DMS 273 (cell line): ENCODE data around the gene CRYBA4.

Experiments used
- DNase-seq: peaks from one replicate; lab custom pipeline; 2025; ENCODE audit not compliant: unreplicated experiment; lab: John Stamatoyannopoulos, UW

Gene CRYBA4

DNA sequence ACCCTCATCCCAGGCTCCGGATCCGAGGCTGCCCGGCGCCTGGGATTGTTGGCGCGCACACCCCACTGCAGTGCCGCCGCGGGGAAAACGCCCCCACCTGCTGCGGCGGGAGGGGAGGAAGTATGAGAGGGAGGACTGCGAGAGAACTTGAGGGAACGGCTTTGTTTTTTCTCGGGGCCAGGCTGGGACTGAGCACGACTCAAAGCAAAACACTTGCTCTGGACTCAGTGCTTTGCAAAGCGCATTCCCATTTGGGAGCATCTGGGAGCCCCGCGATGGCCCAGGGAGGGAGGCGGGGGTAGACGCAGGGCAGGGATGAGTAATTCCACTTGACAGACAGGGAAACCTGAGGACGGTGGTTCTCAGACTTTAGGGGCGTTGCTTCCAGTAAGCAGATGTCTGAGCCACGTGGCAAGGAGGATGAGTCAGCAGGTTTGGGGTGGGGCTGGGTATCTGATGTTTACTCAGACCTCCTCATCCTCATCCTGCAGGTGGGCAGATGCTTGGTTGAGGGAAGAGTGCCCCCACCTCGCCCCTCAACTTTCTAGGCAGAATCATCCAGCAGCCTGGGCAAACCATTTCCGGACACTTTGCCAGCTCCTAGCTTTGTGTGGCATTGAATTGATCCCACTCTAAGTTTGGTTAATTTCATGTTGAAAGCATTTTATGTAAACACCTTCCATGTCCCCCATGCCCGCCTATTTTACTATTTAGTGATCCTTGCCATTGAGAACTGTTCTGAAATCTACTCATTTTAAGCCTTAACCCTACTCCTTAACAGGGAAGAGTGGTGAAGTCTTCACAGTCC is 37.1 kb downstream of the CRYBA4 start:
- DNase-seq: peak; percentile 95

GRCh38 chr22:26660356-26660755 is 38.6 kb downstream of the CRYBA4 start:
- no peak for DNase-seq

GRCh38 chr22:26660961-26661578 is 39.3 kb downstream of the CRYBA4 start:
- no peak for DNase-seq

- DNase-seq: no peak
Measured at GRCh38 chr22:26662160-26662559, 40.4 kb downstream of the CRYBA4 start.

DNA sequence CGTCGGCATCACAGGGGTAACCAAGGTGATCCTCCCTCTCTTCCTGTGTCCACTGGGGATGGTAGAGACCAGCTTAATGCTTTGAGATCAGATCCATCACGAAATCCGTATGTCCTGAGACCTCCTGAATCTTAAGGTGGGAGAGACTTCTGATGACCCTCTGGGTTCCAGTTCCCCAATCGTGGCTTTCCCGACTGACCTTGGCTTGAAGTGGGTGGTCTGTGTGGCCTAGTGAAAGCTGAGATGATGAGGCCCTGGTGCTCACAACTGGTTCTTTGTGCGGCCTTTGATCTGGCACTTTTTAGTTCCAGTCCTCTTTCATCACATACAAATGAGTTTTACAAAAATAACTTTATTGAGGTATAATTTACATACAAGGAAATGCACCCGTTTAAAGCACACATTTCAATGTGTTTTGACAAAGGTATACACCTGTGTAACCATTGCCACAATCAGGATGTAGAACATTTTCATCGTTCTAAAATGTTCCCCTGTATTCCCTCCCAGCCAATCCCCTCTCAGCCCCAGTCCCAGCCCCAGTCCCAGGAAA is 41.7 kb downstream of the CRYBA4 start:
- DNase-seq: no peak

DNA sequence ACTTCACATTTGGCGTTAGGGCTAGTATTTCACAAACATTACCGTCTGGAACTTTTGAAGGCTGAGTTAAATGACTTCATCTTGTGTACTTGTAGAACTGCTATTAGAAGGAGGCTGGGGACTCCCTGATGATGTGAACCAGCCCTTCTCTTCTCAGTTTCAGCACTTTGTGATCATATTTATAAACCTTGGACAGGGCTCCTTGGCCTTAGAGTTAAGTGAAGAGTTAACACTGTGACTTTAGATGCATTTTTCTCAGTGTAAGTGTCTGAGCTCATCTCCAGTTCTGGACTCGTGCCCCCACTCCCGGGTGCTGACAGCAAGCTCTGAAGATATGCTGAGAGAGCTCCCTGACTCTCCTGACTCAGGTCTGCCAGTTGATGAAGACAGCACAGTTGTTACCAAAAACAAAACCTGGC is 44.1 kb downstream of the CRYBA4 start:
- DNase-seq: no peak

GRCh38 chr22:26667140-26667539 is 45.4 kb downstream of the CRYBA4 start:
- DNase-seq: peak; percentile 66

GRCh38 chr22:26669060-26669481 is 47.3 kb downstream of the CRYBA4 start:
- peak; percentile 95 for DNase-seq

DNA sequence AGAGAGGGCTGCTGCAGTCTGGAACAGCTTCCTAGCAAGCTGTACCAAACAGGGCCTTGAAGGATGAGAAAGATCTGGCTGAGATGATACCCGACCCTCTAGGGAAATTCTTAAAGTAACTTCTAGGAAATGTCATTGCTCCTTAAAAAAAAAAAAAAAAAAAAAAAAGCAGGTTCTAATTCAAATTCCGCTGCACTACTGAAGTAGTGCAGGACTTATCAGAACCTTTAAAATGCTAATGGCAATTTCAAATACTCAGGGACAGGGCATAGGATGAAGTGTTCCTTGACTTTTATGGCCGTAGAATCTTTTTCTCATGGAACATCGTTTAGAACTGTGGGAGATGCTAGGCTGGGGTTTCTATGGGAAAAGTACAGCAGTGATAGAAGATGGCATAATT is 48.7 kb downstream of the CRYBA4 start:
- no peak for DNase-seq

GRCh38 chr22:26671317-26672059 is 49.7 kb downstream of the CRYBA4 start:
- peak; percentile 45 for DNase-seq

- DNase-seq: no peak
Measured at GRCh38 chr22:26672060-26672471, 50.3 kb downstream of the CRYBA4 start.

- DNase-seq: peak; percentile 97
Measured at GRCh38 chr22:26672590-26673468, 51.1 kb downstream of the CRYBA4 start.

GRCh38 chr22:26673486-26673885 is 51.7 kb downstream of the CRYBA4 start:
- no peak for DNase-seq

GRCh38 chr22:26674211-26675190 is 52.7 kb downstream of the CRYBA4 start:
- DNase-seq: no peak

DNA sequence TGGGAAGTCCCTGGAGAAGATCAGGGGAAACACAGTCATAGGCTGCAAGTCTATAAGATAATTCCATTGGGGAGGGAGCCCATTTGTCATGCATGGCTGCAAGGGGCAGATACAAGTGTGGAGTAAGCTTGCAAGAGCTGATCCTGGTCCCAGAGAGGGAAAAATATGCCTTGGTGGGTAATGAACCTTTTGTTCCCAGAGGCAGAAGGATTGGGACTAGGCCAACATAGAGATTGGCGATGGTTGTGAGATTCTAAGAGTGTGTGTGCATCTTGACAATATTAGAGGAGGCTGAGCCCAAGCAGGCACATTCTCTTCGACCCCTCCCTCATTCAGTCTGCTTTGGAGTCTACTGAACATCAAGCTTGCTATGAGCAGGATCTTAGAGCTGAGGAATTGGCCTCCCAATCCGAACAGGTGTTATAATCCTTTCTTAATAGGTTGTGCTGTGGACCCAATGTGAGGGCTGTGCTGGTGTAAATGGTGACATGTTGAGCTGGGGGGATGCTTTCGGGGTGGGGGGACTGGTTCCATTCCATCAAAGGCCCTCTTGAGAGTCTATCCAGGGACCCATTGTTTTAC is 54.0 kb downstream of the CRYBA4 start:
- no peak for DNase-seq

GRCh38 chr22:26677217-26677616 is 55.5 kb downstream of the CRYBA4 start:
- DNase-seq: no peak

DNA sequence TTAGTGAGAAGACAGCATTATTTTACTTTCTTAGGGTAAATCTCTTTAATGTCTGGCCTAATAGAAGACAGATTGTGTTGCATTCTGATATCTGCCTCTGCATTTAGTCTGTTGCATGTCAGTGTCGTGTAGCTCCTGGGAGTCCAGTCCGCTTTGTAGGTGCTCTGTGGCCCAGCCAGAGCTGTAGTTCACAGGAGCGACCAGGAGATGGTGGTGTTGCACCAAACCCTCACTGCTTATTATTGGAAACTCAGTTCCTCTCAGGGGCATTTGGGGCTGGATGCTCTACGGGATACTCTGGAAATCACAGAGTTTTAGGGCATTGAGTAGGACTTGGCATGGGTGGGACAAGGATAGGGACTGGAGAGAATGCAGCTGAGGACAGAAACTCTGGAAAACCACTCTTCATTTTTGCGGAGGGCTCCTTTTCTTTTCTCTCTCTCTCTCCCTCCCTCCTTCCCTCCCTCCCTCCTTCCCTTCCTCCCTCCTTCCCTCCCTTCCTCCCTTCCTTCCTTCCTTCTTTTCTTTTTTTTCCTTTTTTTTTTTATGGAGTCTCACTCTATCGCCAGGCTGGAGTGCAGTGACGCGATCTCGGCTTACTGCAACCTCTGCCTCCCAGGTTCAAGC is 57.4 kb downstream of the CRYBA4 start:
- peak; percentile 79 for DNase-seq
